Spinal cord (tissue), 10 donors: Measurements from ENCODE around the gene GRAP2. TPM values are rescaled to one million over a fixed set of nuclear protein-coding genes. Genes with fewer than 3 reads are reported as not detected.
"Not testable (repeated sequence)": the region's sequence is repeated elsewhere in the genome, so short reads cannot be mapped to it uniquely, and the experiment has no call there.

Source experiments
- DNase-seq, 6 donors: peaks; one replicate each; pipeline versions ENCODE4 v3.0.0 to v3.0.0-alpha.2; 2013 to 2015; ENCODE audit warnings: low spot score in 6 of 6, low read depth in 4 of 6
- H3K27ac ChIP-seq: one replicate; pipeline ENCODE4 v1.5.1; 2013; ENCODE audit warnings: low read depth, low read length, control low read depth
- H3K27me3 ChIP-seq: one replicate; pipeline ENCODE4 v1.6.1; 2013; ENCODE audit warnings: low read length; ENCODE audit not compliant: control insufficient read depth, insufficient read depth
- H3K36me3 ChIP-seq: one replicate; pipeline ENCODE4 v1.6.1; 2013; ENCODE audit warnings: low read length; ENCODE audit not compliant: control insufficient read depth, insufficient read depth
- H3K4me1 ChIP-seq: one replicate; pipeline ENCODE4 v1.6.1; 2013; ENCODE audit warnings: low read length; ENCODE audit not compliant: control insufficient read depth, insufficient read depth
- H3K4me3 ChIP-seq: one replicate; pipeline ENCODE4 v1.5.1; 2013; ENCODE audit warnings: low read depth, low read length, control low read depth
- H3K9me3 ChIP-seq: one replicate; pipeline ENCODE4 v1.6.1; 2013; ENCODE audit warnings: low read length; ENCODE audit not compliant: control insufficient read depth, insufficient read depth
- WGBS: methylation state at CpG from one replicate; pipeline ENCODE4 v1.1.5; 2013; ENCODE audit warnings: missing lambda C conversion rate; ENCODE audit not compliant: insufficient coverage; 5-methylcytosine and 5-hydroxymethylcytosine counted together
- polyA plus RNA-seq, 2 donors: library from polyadenylated mRNA; unstranded; fragments of 120-200 nt; gene quantifications; one replicate each; pipeline ENCODE4 v1.2.1, GENCODE V29; 2013; ENCODE audit not compliant: insufficient read length in 2 of 2
- total RNA-seq, 2 donors: library from RNA; depleted of rRNA in 1 of 2; stranded (reverse); fragments of 120-200 nt in 1 of 2; fragments of >200 nt in 1 of 2; gene quantifications; one replicate each; pipeline versions ENCODE4 v1.2.3 to v1.2.4, GENCODE V29; 2013 to 2014
- donor health status: healthy.

Gene GRAP2
- total and polyA plus RNA-seq, 4 donors, result 0.48 to 1.8 (median 0.73) TPM

- Histone ChIP-seq H3K36me3 (no peaks in the 10 kb centered on the region), H3K4me1 (peaks cover 16% of the 10 kb centered on the region), H3K9me3 (no peaks in the 10 kb centered on the region), H3K27ac (no peak overlapping the region), H3K27me3 (no peaks in the 10 kb centered on the region), H3K4me3 (no peak overlapping the region)
- no peak for DNase-seq
- 76% methylated on average over 8 of the region's 8 CpGs for WGBS
Measured at GRCh38 chr22:39949964-39950737, 49.3 kb downstream of the GRAP2 start.

GRCh38 chr22:39951603-39952293 lies 50.9 kb downstream of the GRAP2 start:
- not testable (repeated sequence) for DNase-seq, H3K27me3 ChIP-seq, H3K27ac ChIP-seq, H3K9me3 ChIP-seq, H3K4me3 ChIP-seq, H3K36me3 ChIP-seq
- H3K4me1 ChIP-seq, result peaks cover 17% of the 10 kb centered on the region
- WGBS, result 100% methylated on average over 5 of the region's 11 CpGs

- no peaks in the 10 kb centered on the region for H3K36me3 ChIP-seq
- no peak overlapping the region for H3K27ac ChIP-seq
- H3K27me3 ChIP-seq, result no peaks in the 10 kb centered on the region
- H3K4me1 ChIP-seq, result peaks cover 14% of the 10 kb centered on the region
- WGBS, result 100% methylated on average over 2 of the region's 6 CpGs
- DNase-seq, result no peak
- H3K9me3 ChIP-seq, result no peaks in the 10 kb centered on the region
- H3K4me3 ChIP-seq, result no peak overlapping the region
Measured at GRCh38 chr22:39952347-39952746, 51.5 kb downstream of the GRAP2 start.

- no peak overlapping the region for H3K27ac ChIP-seq
- no peak for DNase-seq
- no peaks in the 10 kb centered on the region for H3K9me3 ChIP-seq
- no peaks in the 10 kb centered on the region for H3K27me3 ChIP-seq
- H3K36me3 ChIP-seq, result no peaks in the 10 kb centered on the region
- 93% methylated on average over 2 of the region's 2 CpGs for WGBS
- peaks cover 14% of the 10 kb centered on the region for H3K4me1 ChIP-seq
- no peak overlapping the region for H3K4me3 ChIP-seq
Measured at GRCh38 chr22:39953101-39953500, 52.2 kb downstream of the GRAP2 start.

- Histone ChIP-seq H3K27me3 (no peaks in the 10 kb centered on the region), H3K36me3 (no peaks in the 10 kb centered on the region), H3K9me3 (no peaks in the 10 kb centered on the region), H3K4me3 (no peak overlapping the region), H3K27ac (peak overlapping the region; percentile 64), H3K4me1 (peaks cover 21% of the 10 kb centered on the region)
- peak in 2 of 6 donors; percentile 54 to 72 for DNase-seq
- WGBS, result 79% methylated on average over 3 of the region's 4 CpGs
Measured at GRCh38 chr22:39954584-39955055, 53.7 kb downstream of the GRAP2 start.

- H3K27me3 ChIP-seq, result no peaks in the 10 kb centered on the region
- H3K9me3 ChIP-seq, result no peaks in the 10 kb centered on the region
- H3K36me3 ChIP-seq, result no peaks in the 10 kb centered on the region
- peaks cover 26% of the 10 kb centered on the region for H3K4me1 ChIP-seq
- no peak overlapping the region for H3K4me3 ChIP-seq
- DNase-seq, result no peak
- H3K27ac ChIP-seq, result no peak overlapping the region
- no CpG with 5 or more reads among the region's 2 CpGs for WGBS
Measured at GRCh38 chr22:39955675-39956074, 54.8 kb downstream of the GRAP2 start.

- no peak overlapping the region for H3K4me3 ChIP-seq
- WGBS, result 80% methylated on average over 7 of the region's 10 CpGs
- no peak overlapping the region for H3K27ac ChIP-seq
- no peak for DNase-seq
- H3K36me3 ChIP-seq, result no peaks in the 10 kb centered on the region
- H3K4me1 ChIP-seq, result peaks cover 26% of the 10 kb centered on the region
- no peaks in the 10 kb centered on the region for H3K9me3 ChIP-seq
- H3K27me3 ChIP-seq, result no peaks in the 10 kb centered on the region
Measured at GRCh38 chr22:39956932-39957664, 56.2 kb downstream of the GRAP2 start.

- WGBS, result 78% methylated on average over 4 of the region's 8 CpGs
- DNase-seq, result no peak
- no peaks in the 10 kb centered on the region for H3K9me3 ChIP-seq
- no peaks in the 10 kb centered on the region for H3K27me3 ChIP-seq
- H3K4me1 ChIP-seq, result peaks cover 26% of the 10 kb centered on the region
- H3K36me3 ChIP-seq, result no peaks in the 10 kb centered on the region
- H3K27ac ChIP-seq, result no peak overlapping the region
- H3K4me3 ChIP-seq, result no peak overlapping the region
Measured at GRCh38 chr22:39958009-39958711, 57.3 kb downstream of the GRAP2 start.

- peak in 1 of 6 donors; percentile 20 for DNase-seq
- 80% methylated on average over 11 of the region's 11 CpGs for WGBS
- Histone ChIP-seq H3K27me3 (no peaks in the 10 kb centered on the region), H3K36me3 (no peaks in the 10 kb centered on the region), H3K4me3 (no peak overlapping the region), H3K9me3 (no peaks in the 10 kb centered on the region), H3K27ac (no peak overlapping the region), H3K4me1 (peaks cover 24% of the 10 kb centered on the region)
Measured at GRCh38 chr22:39958949-39959639, 58.2 kb downstream of the GRAP2 start.
